ENCODE results near the gene PTPRN2. TPM values are rescaled to one million over a fixed set of nuclear protein-coding genes. Genes with fewer than 3 reads are reported as not detected.

Gene PTPRN2
- total RNA-seq, 1 experiment from 2014 or later: 1.7 TPM

DNA sequence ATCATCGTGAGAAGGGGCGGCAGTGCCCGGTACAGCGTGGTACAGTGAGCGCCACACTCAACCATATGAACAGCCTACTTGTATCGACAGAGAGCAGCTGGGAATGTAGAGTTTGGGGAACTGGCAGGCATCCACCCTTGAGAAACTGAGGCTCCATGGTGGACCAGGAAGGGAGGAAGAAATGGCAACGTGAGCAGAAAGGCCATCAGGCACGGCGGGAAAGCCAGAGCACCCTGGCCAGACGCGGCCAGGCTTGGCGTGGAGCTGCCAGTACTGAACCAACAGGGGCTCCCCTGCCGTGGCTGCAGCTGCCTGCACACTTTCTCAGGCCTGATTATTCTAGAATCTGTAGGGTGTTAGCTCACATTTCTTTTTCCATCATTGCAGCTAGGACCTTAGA is 442.3 kb downstream of the PTPRN2 start:
- Histone ChIP-seq H3K27me3 (ENCODE audit: low read length) (no peaks in the 10 kb centered on the region), H3K4me2 (ENCODE audit: low read depth, low read length, poor library complexity, severe bottlenecking) (no peak overlapping the region), H3K9me2 (replicated peaks; ENCODE audit: insufficient read depth, low read length) (no peaks in the 10 kb centered on the region), H3K4me1 (ENCODE audit: low read length) (no peaks in the 10 kb centered on the region), H3K79me2 (ENCODE audit: low read length) (no peaks in the 10 kb centered on the region), H4K20me1 (ENCODE audit: insufficient read depth, low read depth, low read length) (no peaks in the 10 kb centered on the region), H2AFZ (ENCODE audit: low read length) (no peak overlapping the region), H3K9me3 (ENCODE audit: low read length) (peaks cover 13% of the 10 kb centered on the region), H3K9ac (ENCODE audit: low read length) (no peak overlapping the region), H3K27ac (ENCODE audit: low read length) (no peak overlapping the region), H3K36me3 (ENCODE audit: insufficient read depth, low read length) (no peaks in the 10 kb centered on the region), H3K4me3 (ENCODE audit: low read length) (no peak overlapping the region)
- no peak for DNase-seq

DNA sequence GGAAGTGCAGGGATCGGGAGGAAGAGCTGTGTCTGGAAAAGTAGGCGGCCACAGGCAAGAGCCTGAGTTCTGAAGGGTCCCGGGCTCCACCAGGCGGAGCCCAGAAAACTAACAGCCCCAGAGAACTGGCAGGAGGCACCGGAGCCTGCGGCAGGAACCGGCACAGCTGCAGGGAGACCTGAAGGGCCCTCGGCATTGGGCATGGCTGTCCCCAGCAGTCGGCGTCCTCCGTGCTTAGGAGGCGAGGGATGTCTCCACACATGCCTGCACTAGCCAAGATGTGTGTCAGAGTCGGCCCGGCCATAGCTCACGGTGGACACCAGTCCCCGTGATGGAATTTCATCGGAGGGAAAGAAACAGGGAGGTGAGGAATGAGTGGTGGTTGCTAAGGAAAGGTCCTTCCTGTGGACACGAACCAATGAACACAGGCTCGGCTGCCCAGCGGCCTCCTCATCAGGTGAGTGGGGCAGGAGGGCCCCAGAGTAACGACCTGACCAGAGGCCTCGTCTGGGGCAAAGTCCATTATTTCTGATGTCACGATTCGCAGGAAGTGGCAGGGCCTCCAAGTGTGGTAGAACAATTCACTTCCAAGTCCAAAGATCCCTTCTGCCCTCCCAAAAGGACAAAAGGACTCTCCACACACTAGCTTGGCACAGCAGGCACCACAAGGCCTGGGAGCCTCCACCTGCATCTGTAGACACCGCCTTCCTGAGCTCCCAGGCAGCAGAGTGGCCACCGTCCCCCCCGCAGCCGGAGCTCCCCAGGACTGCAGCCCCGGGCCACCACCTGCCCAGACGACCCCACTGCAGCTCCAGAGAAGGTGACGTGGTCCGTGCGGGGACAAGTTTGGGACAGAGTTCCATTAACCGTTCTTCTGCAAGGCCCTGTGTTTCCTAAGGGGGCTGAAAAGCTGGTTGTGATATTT is 444.2 kb downstream of the PTPRN2 start:
- Histone ChIP-seq H3K4me1 (ENCODE audit: low read length) (no peaks in the 10 kb centered on the region), H3K9me3 (ENCODE audit: low read length) (peaks cover 9% of the 10 kb centered on the region), H3K79me2 (ENCODE audit: low read length) (no peaks in the 10 kb centered on the region), H3K4me3 (ENCODE audit: low read length) (no peak overlapping the region), H3K36me3 (ENCODE audit: insufficient read depth, low read length) (no peaks in the 10 kb centered on the region), H3K27me3 (ENCODE audit: low read length) (no peaks in the 10 kb centered on the region), H4K20me1 (ENCODE audit: insufficient read depth, low read depth, low read length) (no peaks in the 10 kb centered on the region), H3K4me2 (ENCODE audit: low read depth, low read length, poor library complexity, severe bottlenecking) (no peak overlapping the region), H3K27ac (ENCODE audit: low read length) (no peak overlapping the region), H3K9ac (ENCODE audit: low read length) (no peak overlapping the region), H3K9me2 (replicated peaks; ENCODE audit: insufficient read depth, low read length) (no peaks in the 10 kb centered on the region), H2AFZ (ENCODE audit: low read length) (no peak overlapping the region)
- DNase-seq: no peak

DNA sequence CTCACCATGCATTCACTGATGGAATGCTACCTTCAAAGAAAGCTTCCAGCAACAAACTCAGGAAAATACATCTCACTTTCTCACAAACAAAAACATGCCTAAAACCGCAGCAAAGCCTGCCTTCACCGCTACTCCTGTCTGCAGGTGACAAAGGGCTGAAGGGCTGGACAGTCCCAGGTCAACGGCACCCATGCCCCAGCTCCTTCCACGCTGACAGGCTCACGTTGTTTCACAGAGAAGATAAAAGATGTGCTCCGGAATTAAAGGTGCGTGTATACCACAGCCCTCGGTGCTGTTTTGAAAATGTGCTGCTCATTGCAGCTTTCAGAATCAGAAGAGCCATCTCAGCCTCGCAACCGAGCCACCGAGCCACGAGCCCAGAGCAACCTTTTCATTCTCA is 445.0 kb downstream of the PTPRN2 start:
- no peak overlapping the region for H2AFZ ChIP-seq (ENCODE audit: low read length)
- no peaks in the 10 kb centered on the region for H3K9me2 ChIP-seq (replicated peaks; ENCODE audit: insufficient read depth, low read length)
- H3K27ac ChIP-seq (ENCODE audit: low read length): no peak overlapping the region
- no peaks in the 10 kb centered on the region for H3K79me2 ChIP-seq (ENCODE audit: low read length)
- no peaks in the 10 kb centered on the region for H3K36me3 ChIP-seq (ENCODE audit: insufficient read depth, low read length)
- H3K9ac ChIP-seq (ENCODE audit: low read length): no peak overlapping the region
- H3K9me3 ChIP-seq (ENCODE audit: low read length): peaks cover 7% of the 10 kb centered on the region
- H4K20me1 ChIP-seq (ENCODE audit: insufficient read depth, low read depth, low read length): no peaks in the 10 kb centered on the region
- H3K4me3 ChIP-seq (ENCODE audit: low read length): no peak overlapping the region
- H3K4me1 ChIP-seq (ENCODE audit: low read length): no peaks in the 10 kb centered on the region
- no peak overlapping the region for H3K4me2 ChIP-seq (ENCODE audit: low read depth, low read length, poor library complexity, severe bottlenecking)
- no peak for DNase-seq
- H3K27me3 ChIP-seq (ENCODE audit: low read length): no peaks in the 10 kb centered on the region

DNA sequence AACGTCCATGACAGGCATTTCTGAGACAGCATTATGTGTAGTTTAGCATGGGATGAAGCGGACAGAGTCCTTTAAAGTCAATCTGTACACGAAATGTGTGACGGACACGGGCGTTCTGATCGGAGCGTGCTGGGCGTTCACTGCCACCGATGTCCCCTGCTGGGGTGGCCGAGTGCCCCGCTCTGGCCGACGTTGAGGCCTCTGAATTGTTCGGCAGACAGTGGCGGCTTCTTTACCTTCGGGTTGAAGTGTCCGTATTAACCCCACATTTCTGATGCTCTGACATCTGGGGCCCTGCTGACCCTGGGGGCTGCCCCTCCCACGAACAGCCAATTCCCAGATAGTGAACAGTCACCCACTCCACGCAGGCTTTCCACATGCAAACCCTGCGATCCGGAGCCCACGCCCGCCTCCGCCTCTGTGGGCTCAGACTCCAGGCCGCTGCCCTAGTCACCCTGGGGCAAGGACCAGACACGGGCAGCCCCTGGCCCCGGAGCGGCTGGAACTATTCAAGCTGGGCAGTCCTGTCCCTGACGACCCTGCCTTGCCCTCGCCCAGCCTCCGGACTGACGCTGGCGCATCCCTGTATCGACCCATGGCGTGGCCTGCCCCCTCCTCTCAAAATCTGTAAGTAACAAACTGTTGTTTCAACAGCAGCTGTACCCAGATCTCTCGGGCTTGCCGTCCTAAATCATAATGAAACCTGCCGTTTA is 445.7 kb downstream of the PTPRN2 start:
- H3K9ac ChIP-seq (ENCODE audit: low read length): no peak overlapping the region
- DNase-seq: no peak
- H3K9me2 ChIP-seq (replicated peaks; ENCODE audit: insufficient read depth, low read length): no peaks in the 10 kb centered on the region
- H3K27ac ChIP-seq (ENCODE audit: low read length): no peak overlapping the region
- no peaks in the 10 kb centered on the region for H3K79me2 ChIP-seq (ENCODE audit: low read length)
- H3K27me3 ChIP-seq (ENCODE audit: low read length): no peaks in the 10 kb centered on the region
- no peak overlapping the region for H3K4me2 ChIP-seq (ENCODE audit: low read depth, low read length, poor library complexity, severe bottlenecking)
- no peak overlapping the region for H2AFZ ChIP-seq (ENCODE audit: low read length)
- no peaks in the 10 kb centered on the region for H3K36me3 ChIP-seq (ENCODE audit: insufficient read depth, low read length)
- peaks cover 3% of the 10 kb centered on the region; the same call in 1 of the 2 replicates for H3K9me3 ChIP-seq (ENCODE audit: low read length)
- no peaks in the 10 kb centered on the region for H3K4me1 ChIP-seq (ENCODE audit: low read length)
- H4K20me1 ChIP-seq (ENCODE audit: insufficient read depth, low read depth, low read length): no peaks in the 10 kb centered on the region
- H3K4me3 ChIP-seq (ENCODE audit: low read length): no peak overlapping the region

DNA sequence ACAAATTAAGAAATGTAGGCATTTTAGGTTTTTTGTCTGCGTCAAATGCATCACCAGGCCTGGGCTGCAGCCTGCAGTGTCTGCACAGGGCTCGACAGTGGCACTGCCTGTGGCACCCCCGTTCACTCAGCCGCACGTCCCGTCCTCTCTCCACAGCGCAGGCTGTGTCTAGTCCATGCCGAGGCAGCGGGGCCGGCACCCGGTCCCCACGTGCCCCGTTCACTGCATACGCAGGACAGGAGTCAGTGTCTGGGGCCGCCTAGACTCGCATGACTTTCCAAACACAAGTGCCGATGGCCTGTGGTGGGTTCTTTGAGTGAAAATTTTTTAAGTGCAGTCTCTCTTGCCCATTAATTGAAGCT is 446.4 kb downstream of the PTPRN2 start:
- DNase-seq: no peak
- Histone ChIP-seq H3K9ac (ENCODE audit: low read length) (no peak overlapping the region), H2AFZ (ENCODE audit: low read length) (no peak overlapping the region), H3K9me2 (replicated peaks; ENCODE audit: insufficient read depth, low read length) (no peaks in the 10 kb centered on the region), H3K27ac (ENCODE audit: low read length) (no peak overlapping the region), H3K9me3 (ENCODE audit: low read length) (peaks cover 3% of the 10 kb centered on the region; the same call in 1 of the 2 replicates), H3K4me1 (ENCODE audit: low read length) (no peaks in the 10 kb centered on the region), H3K79me2 (ENCODE audit: low read length) (no peaks in the 10 kb centered on the region), H3K4me3 (ENCODE audit: low read length) (no peak overlapping the region), H3K4me2 (ENCODE audit: low read depth, low read length, poor library complexity, severe bottlenecking) (no peak overlapping the region), H3K27me3 (ENCODE audit: low read length) (no peaks in the 10 kb centered on the region), H3K36me3 (ENCODE audit: insufficient read depth, low read length) (no peaks in the 10 kb centered on the region), H4K20me1 (ENCODE audit: insufficient read depth, low read depth, low read length) (no peaks in the 10 kb centered on the region)

DNA sequence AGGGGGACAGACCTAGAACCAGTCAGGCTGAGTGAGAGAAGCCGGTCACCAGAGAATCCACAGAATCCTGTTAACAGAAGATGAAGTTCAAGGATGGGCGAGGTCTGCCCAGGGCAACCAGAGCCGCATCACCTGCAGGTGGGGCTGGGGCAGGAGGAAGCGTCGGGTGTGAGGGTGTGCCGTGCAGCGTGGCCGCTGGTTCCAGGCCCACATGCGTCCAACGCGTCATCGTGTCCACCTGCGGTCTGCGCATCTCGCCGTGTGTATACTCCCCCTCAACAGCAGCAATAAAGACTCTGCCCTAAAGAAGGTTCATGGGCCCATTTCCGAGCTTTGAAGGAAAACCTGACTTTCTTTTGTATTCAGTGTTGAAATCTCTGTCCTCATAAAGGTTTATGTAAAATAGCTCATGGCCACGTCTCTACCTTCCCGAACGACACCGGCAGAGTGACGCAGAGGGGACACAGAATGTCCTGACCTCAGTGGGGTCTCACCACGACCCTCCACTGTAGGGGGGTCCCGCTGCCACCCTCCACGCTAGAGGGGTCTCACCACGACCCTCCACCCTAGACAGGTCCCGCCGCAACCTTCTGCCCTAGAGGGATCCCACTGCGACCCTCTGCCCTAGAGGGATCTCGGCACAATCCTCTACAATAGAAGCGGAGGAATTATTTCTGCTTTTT is 446.9 kb downstream of the PTPRN2 start:
- H3K79me2 ChIP-seq (ENCODE audit: low read length): no peaks in the 10 kb centered on the region
- H3K27me3 ChIP-seq (ENCODE audit: low read length): no peaks in the 10 kb centered on the region
- no peak overlapping the region for H2AFZ ChIP-seq (ENCODE audit: low read length)
- no peak overlapping the region for H3K9ac ChIP-seq (ENCODE audit: low read length)
- no peaks in the 10 kb centered on the region for H3K4me1 ChIP-seq (ENCODE audit: low read length)
- no peak overlapping the region for H3K27ac ChIP-seq (ENCODE audit: low read length)
- no peaks in the 10 kb centered on the region for H3K36me3 ChIP-seq (ENCODE audit: insufficient read depth, low read length)
- no peak overlapping the region for H3K4me3 ChIP-seq (ENCODE audit: low read length)
- peaks cover 1% of the 10 kb centered on the region; the same call in 1 of the 2 replicates for H3K9me3 ChIP-seq (ENCODE audit: low read length)
- no peaks in the 10 kb centered on the region for H3K9me2 ChIP-seq (replicated peaks; ENCODE audit: insufficient read depth, low read length)
- H4K20me1 ChIP-seq (ENCODE audit: insufficient read depth, low read depth, low read length): no peaks in the 10 kb centered on the region
- no peak for DNase-seq
- H3K4me2 ChIP-seq (ENCODE audit: low read depth, low read length, poor library complexity, severe bottlenecking): no peak overlapping the region

DNA sequence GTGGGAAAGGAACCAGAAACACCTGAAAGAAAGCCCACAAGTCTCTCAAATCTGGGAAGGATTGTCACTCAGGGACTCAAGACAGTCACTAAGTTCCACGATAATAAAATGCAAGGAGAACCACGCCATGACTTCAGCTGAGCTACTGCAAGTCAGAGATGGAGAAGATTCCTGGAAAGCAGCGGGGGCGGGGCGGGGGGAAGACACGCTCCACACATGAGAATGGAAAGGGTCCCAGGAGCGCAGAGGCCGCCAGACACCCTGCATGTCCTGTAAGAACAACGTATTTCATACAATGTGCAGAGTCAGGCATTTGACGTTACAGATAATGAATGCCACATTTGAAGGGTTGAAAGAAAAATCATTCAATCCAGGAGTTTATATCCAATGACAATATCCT is 448.1 kb downstream of the PTPRN2 start:
- no peak overlapping the region for H3K4me2 ChIP-seq (ENCODE audit: low read depth, low read length, poor library complexity, severe bottlenecking)
- H3K4me1 ChIP-seq (ENCODE audit: low read length): no peaks in the 10 kb centered on the region
- no peaks in the 10 kb centered on the region; the same call in 1 of the 2 replicates for H3K9me3 ChIP-seq (ENCODE audit: low read length)
- H3K36me3 ChIP-seq (ENCODE audit: insufficient read depth, low read length): no peaks in the 10 kb centered on the region
- no peaks in the 10 kb centered on the region for H4K20me1 ChIP-seq (ENCODE audit: insufficient read depth, low read depth, low read length)
- no peak overlapping the region for H3K9ac ChIP-seq (ENCODE audit: low read length)
- no peaks in the 10 kb centered on the region for H3K79me2 ChIP-seq (ENCODE audit: low read length)
- no peak for DNase-seq
- H3K27me3 ChIP-seq (ENCODE audit: low read length): no peaks in the 10 kb centered on the region
- H3K9me2 ChIP-seq (replicated peaks; ENCODE audit: insufficient read depth, low read length): no peaks in the 10 kb centered on the region
- H3K27ac ChIP-seq (ENCODE audit: low read length): no peak overlapping the region
- no peak overlapping the region for H3K4me3 ChIP-seq (ENCODE audit: low read length)
- no peak overlapping the region for H2AFZ ChIP-seq (ENCODE audit: low read length)

DNA sequence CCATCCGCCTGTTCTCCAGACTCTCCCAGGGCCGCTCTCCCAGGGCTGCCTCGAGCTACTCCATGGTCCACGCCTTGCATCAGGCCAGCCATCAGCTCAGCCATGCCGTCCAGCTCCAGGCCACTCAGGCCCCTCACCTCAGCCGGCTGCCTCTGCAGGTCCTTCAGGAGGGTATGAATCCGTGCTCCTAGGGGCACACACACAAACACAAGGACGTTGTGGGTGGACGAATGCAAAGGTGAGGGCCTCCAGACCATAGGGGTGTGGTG is 449.4 kb downstream of the PTPRN2 start:
- no peaks in the 10 kb centered on the region for H3K4me1 ChIP-seq (ENCODE audit: low read length)
- H3K4me2 ChIP-seq (ENCODE audit: low read depth, low read length, poor library complexity, severe bottlenecking): no peak overlapping the region
- DNase-seq: no peak
- no peak overlapping the region for H3K9ac ChIP-seq (ENCODE audit: low read length)
- H3K27ac ChIP-seq (ENCODE audit: low read length): no peak overlapping the region
- no peaks in the 10 kb centered on the region; the same call in 1 of the 2 replicates for H3K9me3 ChIP-seq (ENCODE audit: low read length)
- H3K9me2 ChIP-seq (replicated peaks; ENCODE audit: insufficient read depth, low read length): no peaks in the 10 kb centered on the region
- no peaks in the 10 kb centered on the region for H3K36me3 ChIP-seq (ENCODE audit: insufficient read depth, low read length)
- no peak overlapping the region for H3K4me3 ChIP-seq (ENCODE audit: low read length)
- H2AFZ ChIP-seq (ENCODE audit: low read length): no peak overlapping the region
- H3K79me2 ChIP-seq (ENCODE audit: low read length): no peaks in the 10 kb centered on the region
- no peaks in the 10 kb centered on the region for H4K20me1 ChIP-seq (ENCODE audit: insufficient read depth, low read depth, low read length)
- H3K27me3 ChIP-seq (ENCODE audit: low read length): no peaks in the 10 kb centered on the region
